Stimulated activated CD4-positive, alpha-beta T cell treated with anti-CD3 and anti-CD28 coated beads, Interleukin-4, amount 100 ng/mL, for 24 hours (primary cell): ENCODE measurements around the gene OPA1.
A peak's percentile ranks its signal among the peaks of the same experiment; 100 is the strongest.

Experiments used
- DNase-seq: peaks from one replicate; pipeline ENCODE4 v3.0.0-alpha.2; 2020

The OPA1 gene

GRCh38 chr3:193592841-193593667 lies at the start of gene OPA1:
Gene OPA1 (plus strand): TSS chr3:193593208. CDS start chr3:193593378, 170 bp downstream.
- peak; percentile 94 for DNase-seq

- no peak for DNase-seq
Observed at GRCh38 chr3:193544289-193544688, 48.7 kb upstream of the OPA1 start.

- DNase-seq, result no peak
Observed at GRCh38 chr3:193545304-193545703, 47.7 kb upstream of the OPA1 start.

GRCh38 chr3:193546129-193546528 lies 46.9 kb upstream of the OPA1 start:
- DNase-seq, result no peak

GRCh38 chr3:193548406-193548805 lies 44.6 kb upstream of the OPA1 start:
- no peak for DNase-seq

- DNase-seq, result no peak
Observed at GRCh38 chr3:193552923-193553322, 40.1 kb upstream of the OPA1 start.

- no peak for DNase-seq
Observed at GRCh38 chr3:193553586-193553985, 39.4 kb upstream of the OPA1 start.

GRCh38 chr3:193554811-193555210 lies 38.2 kb upstream of the OPA1 start, which contains the start of gene ATP13A4:
Gene ATP13A4 (minus strand): TSS chr3:193554895. CDS start chr3:193554799, 96 bp downstream.
- DNase-seq, result no peak

- DNase-seq, result no peak
Observed at GRCh38 chr3:193556841-193557240, 36.2 kb upstream of the OPA1 start.

GRCh38 chr3:193559100-193559499 lies 33.9 kb upstream of the OPA1 start:
- DNase-seq, result no peak

GRCh38 chr3:193560091-193560490 lies 32.9 kb upstream of the OPA1 start:
- DNase-seq, result no peak

- no peak for DNase-seq
Observed at GRCh38 chr3:193560870-193561269, 32.1 kb upstream of the OPA1 start.

GRCh38 chr3:193563426-193563825 lies 29.6 kb upstream of the OPA1 start:
- DNase-seq, result no peak

- no peak for DNase-seq
Observed at GRCh38 chr3:193564012-193564411, 29.0 kb upstream of the OPA1 start.

- no peak for DNase-seq
Observed at GRCh38 chr3:193569119-193569518, 23.9 kb upstream of the OPA1 start.

GRCh38 chr3:193572426-193572908 lies 20.5 kb upstream of the OPA1 start:
- DNase-seq, result peak; percentile 50

GRCh38 chr3:193573403-193574191 lies 19.4 kb upstream of the OPA1 start:
- no peak for DNase-seq

GRCh38 chr3:193574488-193575070 lies 18.4 kb upstream of the OPA1 start:
- no peak for DNase-seq

GRCh38 chr3:193585530-193585929 lies 7.5 kb upstream of the OPA1 start:
- no peak for DNase-seq

GRCh38 chr3:193586526-193586925 lies 6.5 kb upstream of the OPA1 start:
- no peak for DNase-seq

GRCh38 chr3:193589129-193589528 lies 3.9 kb upstream of the OPA1 start:
- no peak for DNase-seq

- DNase-seq, result no peak
Observed at GRCh38 chr3:193589616-193590015, 3.4 kb upstream of the OPA1 start.

GRCh38 chr3:193590088-193590856 lies 2.7 kb upstream of the OPA1 start:
- DNase-seq, result no peak
